CD4-positive, alpha-beta T cell treated with Interleukin-15 for 4 hours (primary cell): ENCODE measurements around the gene KRTAP5-3.
"Not testable (repeated sequence)": the region's sequence is repeated elsewhere in the genome, so short reads cannot be mapped to it uniquely, and the experiment has no call there.

Experiments
- DNase-seq: peaks from one replicate; pipeline ENCODE4 v3.0.0-alpha.2; 2020; ENCODE audit warnings: low spot score

KRTAP5-3 gene

DNA sequence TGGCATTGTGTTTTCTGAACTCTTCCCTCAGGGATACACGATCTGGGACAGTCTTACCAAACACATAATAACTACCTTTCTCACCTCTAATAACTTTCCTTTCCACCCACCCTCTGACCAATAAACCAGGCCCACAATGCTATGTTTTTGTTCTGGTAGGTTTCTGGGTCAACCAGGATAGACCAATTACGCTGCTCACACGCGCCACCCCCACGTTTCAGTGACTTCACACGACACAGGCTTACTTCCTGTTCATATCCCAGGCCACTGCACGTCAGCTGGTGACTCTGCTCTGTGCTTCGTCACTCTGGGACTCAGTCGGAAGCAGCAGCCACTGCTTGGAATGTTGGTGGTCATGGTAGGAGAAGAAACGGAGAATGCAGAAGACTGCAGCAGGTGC is 11.2 kb upstream of the KRTAP5-3 start:
- DNase-seq = peak; percentile 12

DNA sequence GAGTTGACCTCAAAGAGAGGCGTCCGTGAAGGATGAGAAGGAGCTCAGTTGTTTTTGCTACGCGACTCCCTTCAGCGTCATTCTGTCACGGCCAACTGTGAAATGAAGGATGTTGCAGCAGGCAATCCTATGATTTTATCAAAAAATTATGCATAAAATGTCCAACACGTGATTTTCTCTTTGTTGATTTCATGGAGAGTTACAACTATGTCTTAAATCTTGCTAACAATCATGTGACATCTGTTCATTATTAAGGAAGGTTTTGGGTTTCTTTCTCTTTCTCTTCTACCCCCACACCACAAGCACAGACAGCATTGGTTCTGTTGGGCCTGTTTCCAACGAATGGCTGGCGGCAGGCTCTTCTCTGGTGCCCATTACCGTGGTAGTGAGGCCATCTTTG is 10.0 kb upstream of the KRTAP5-3 start:
- no peak for DNase-seq

DNA sequence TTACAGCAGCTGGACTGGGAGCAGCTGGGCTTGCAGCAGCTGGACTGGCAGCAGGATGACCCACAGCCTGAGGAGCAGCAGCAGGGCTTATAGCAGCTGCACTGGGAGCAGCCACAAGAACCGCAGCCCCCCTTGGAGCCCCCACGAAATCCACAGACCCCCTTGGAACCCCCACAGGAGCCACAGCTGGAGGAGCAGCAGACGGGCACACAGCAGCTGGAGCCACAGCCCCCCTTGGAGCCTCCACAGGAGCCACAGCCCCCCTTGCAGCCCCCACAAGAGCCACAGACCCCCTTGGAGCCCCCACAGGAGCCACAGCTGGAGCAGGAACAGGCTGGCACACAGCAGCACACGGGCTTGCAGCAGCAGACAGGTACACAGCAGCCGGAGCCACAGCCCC is 362 bp downstream of the KRTAP5-3 start:
- DNase-seq = not testable (repeated sequence)

DNA sequence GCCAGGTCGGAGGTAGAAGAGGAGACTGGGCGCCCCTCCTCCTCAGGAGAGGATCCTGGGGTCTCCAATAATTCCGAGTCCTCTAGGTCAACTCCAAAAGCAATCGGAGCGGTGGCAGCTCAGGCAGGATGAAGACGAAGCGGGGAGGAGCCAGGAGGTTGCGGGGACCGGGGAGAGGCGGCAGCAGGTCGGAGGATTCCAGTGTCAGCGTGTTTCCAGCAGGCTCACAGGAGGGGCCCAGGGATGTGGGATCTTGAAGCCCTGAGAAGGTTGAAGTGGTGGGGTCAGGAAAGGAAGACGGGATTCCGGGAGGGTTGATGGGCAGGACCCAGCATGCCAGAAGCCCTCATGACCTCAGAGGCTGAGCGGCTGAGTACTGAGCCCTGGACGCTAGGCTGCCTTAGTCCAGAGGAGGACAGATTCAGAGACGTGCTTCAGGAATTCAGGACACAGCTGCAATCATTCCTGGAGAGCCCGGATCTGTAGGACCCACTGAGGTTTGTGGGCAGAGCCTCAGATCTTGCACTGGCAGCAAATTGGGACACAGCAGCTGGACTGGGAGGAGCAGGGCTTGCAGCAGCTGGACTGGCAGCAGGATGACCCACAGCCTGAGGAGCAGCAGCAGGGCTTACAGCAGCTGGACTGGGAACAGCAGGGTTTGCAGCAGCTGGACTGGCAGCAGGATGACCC is 962 bp downstream of the KRTAP5-3 start:
- not testable (repeated sequence) for DNase-seq

DNA sequence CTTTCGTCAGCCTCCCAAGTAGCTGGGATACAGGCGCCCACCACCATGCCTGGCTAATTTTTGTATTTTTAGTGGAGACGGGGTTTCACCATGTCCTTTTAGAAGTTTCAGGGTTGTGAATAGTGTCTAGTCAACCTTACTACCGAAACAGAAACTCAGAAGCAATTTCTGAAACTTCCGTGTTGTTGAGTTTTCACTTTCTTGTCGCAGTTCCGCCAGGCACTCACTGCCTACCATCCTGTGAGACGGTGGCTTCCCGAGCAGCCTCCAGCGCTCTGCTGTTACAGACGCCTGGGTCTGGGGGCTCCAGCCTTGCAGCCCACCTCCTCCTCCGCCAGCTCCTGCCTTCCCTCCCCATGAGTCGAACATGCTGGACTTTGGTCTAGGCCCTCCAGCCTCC is 2.3 kb downstream of the KRTAP5-3 start:
- peak; percentile 27 for DNase-seq

DNA sequence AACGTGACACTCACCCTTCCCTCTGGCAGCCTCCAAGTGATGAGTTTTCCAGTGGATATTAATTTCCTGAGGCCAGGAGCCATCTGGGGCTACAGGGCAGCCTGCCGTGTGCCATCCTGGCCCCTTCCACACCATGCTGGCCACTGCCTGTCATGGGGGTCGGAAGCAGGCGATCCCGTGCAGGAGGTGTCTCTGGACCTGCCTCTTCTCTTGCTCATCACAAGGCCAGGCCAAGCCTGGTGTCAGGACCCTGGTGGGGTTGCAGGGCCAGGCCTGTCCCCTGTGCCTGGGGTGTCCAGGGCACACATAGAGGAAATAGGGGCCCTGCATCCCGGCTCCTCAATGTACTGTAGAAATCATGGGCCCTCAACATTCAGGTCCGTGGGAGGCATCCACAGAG is 3.6 kb downstream of the KRTAP5-3 start:
- no peak for DNase-seq

DNA sequence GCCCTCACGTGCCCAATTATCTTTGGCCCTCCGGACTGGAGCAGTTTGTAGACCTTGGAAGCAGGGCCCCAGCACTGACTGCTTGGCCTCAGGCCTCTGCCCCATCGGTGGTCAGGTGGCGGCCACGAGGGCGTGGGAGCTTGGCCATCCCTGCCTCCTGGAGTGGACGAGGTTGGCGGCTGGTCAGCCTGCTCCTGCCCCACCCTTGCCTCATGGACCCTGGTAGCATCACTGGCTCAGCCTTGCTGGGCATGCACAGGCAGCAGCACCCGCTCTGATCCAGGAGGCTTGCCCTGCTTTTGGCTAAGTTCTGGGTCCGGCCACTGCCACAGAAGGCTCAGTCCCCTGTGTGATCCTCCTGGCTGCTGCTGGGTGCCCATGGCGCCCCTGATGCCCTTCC is 4.1 kb downstream of the KRTAP5-3 start:
- no peak for DNase-seq

DNA sequence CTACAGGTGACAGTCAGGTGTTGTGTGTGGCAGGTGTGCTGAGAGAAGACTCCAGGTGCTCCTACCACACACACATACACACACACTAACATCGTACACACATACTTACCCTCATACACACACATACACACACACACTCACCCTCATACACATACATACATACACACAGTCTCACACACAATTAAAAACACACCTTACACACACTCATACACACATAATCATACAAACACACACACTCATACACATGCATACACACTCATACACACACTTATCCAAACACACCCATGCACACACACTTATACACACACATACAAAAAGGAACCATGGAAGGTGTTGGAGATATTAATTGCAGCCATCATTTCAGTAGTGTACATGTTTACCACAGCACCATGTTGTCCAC is 4.6 kb downstream of the KRTAP5-3 start:
- DNase-seq = no peak

DNA sequence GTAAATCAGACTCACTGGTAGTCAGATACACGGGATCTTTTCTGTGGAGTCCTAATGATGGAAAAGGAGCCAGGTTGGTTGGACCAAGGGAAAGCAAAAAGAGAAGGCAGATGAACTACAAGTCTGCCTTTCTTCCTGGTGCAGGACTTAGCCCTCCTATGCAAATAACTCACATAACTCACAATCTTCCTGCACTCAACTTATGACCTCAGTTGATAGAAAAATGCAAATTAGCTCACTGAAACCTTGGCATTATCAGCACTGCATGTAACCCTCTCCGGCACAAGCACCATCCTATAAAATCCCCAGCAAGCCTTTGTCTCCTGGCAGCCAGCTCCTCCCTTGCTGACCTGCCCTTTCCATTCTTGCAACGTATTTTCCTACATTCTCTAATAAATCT is 6.6 kb downstream of the KRTAP5-3 start:
- not testable (repeated sequence) for DNase-seq

DNA sequence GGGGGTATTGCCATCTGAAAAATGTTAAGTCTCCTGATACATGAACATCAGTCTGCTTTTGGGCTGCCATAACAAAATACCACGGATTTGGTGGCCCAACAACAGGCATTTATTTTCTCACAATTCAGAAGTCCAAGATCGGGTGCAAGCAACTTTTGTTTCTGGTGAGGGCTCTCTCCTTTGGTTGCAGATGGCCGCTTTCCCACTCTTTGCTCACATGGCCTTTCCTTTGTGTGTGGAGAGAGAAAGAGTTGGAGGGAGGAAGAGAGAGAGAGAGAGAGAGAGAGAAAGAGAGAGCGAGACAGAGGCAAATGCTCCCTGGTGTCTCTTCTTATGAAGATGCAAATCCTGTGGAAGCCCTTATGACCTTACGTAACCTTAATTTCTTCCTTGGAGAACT is 7.6 kb downstream of the KRTAP5-3 start:
- no peak for DNase-seq

DNA sequence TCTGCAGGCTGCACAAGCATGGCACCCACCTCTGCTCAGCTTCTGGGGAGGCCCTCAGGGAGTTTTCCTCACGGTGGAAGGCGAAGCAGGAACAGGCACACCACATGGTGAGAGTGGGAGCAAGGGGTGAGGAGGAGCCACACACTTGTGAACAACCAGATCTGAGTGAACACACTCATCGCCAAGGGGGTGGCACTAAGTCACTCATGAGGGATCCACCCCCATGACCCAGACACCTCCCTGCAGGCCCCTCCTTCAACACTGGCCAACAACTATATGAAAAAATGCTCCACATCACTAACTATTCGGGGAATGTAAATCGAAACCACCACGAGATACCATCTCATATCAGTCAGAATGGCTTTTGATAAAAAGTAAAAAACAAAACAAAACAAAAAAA is 9.4 kb downstream of the KRTAP5-3 start:
- peak; percentile 30 for DNase-seq

DNA sequence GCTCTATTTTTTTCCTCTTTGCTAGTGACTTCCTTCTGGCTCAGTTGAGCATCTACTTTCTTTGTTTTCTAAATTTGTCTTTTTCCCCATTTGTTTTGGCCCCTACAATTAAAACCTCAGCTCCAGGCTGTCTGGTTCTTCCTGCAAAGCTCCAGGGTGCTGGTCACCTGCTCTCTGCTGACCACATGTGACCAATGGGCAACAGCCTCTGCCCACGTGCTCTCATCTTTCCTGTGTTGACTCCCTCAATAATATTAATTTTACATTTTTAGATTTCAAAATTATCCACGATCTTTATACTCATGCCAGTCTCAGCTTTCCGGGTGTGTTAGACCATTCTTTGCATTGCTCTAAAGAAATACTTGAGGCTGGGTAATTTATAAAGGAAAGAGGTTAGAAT is 9.9 kb downstream of the KRTAP5-3 start:
- not testable (repeated sequence) for DNase-seq

DNA sequence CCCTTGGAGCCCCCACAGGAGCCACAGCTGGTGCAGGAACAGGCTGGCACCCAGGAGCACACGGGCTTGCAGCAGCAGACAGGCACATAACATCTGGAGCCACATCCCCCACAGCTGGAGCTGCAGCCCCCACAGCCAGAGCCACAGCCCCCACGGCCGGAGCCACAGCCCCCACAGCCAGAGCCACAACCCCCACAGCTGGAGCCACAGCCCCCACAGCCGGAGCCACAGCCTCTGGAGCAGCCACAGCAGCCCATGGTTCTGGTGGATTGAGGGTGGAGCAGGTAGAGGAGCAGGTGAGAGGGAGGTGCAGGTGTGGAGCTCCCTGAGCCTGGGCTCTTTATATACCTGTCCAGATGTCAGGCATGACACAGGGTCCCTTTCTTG is 10.3 kb downstream of the KRTAP5-3 start, which contains the start of gene KRTAP5-2:
Gene KRTAP5-2 (minus strand): TSS at position 301 of the 387 bp plus-strand sequence. CDS start 44 bp downstream, at position 257.
- DNase-seq = no peak

DNA sequence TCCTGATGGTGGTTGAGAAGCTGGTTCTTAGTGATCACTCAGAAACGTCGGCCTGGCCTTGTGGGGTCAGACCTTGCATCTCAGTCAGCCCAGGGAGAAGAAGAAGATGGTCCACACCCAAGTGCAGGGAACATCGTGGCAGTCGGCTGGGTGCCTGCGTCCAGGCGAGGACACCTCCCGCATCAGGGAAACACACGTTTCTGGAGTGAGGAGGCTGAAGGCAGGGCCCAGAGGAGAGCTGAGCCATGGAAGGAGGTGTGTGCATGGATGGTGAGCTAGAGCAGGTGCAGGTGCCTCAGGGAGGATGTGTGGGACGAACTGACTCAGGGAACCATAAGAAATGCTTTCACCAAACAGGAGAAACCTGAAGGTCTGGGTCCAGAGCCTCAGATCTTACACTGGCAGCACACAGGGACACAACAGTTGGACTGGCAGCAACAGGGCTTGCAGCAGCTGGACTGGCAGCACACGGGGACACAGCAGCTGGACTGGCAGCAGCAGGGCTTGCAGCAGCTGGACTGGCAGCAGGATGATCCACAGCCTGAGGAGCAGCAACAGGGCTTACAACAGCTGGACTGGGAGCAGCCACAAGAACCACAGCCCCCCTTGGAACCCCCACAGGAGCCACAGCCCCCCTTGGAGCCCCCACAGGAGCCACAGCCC is 10.8 kb downstream of the KRTAP5-3 start:
- DNase-seq = no peak

DNA sequence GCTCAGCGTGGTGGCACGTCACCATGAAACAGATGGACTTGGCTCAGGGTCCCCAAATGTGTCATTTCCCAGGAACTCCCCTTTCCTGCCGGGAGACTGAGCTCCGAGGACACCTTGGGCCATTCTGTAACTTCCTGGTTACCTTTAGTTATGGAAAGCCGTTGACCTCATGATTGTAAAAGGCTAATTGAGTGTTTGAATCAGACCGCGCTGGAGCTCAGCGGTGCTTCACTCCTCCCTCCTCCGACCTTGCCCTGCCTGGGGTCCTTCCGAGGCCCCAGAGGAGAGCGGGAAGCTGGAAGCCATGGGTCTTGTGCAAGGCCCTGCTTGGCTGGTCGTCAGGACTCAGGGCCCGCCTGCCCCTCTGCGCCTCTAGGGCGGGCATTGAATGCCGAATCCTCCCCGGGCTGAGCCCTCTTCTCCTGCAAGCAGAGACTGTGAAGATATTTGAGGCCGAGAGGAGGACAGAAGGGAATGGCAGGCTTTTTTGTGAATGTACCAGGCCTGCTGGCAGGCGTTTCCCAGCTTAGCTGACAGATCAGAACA is 11.6 kb downstream of the KRTAP5-3 start:
- not testable (repeated sequence) for DNase-seq

DNA sequence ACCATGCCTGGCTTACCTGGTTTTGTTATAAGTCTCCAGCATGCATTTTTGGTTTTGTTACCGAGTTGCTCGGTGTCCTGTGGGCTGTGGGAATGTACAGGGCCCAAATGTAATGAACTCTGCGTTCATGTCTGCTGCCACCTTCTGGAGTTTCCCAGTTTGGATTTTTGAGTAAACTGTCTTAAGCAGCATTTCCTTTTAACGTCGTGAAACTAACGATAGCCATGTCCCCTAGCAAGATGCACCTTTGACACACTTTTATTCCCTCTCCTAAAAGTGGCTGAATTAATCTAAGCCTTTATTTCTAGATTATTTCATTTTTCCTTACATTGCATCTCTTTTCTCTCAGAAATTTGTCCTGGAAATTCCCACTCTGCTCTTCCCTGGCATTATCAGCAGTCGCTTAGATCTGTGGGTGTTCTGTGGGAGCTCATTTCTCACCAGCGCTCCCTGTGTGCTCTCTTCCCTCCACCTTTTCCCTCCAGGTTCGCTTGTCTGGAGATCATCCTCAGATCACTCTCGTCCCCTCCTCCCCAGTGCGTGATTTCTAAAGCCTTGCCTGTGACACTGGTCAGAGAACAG is 12.2 kb downstream of the KRTAP5-3 start:
- DNase-seq = not testable (repeated sequence)

DNA sequence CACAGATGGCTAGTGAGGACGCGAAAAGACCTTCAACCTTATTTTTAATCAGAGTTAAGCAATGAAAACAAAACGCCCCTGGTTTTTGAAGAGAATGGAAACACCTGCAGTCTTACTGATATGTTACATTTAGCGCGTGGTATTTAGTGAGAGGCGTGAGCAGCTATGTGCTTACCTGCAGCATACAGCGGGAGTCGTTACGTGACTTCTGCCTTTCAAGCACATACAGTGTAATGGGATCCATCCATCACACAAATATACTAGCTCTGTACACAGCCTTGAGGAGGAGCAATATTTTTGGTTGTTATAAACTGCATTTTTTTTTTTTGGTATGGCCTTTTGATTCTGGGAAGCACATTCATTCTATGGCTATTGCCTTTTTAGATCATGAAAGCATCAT is 15.6 kb downstream of the KRTAP5-3 start:
- DNase-seq = no peak

DNA sequence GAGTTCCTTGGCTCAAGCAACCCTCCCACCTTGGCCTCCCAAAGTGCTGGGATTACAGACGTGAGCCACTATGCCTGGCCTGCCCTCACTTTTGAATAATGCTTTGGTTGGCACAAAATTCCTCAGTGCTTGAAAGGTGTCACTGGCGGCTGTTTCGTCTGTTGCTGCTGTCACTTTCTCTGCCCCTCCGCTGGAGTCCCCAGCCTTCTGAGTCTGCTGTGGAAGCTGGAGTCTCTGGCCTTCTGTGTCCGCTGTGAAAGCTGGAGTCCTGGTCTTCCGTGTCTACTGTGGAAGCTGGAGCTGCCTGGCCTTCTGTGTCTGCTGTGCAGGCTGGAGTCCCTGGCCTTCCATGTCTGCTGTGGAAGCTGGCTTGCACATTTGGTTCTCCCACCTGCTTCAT is 18.3 kb downstream of the KRTAP5-3 start:
- DNase-seq = no peak

DNA sequence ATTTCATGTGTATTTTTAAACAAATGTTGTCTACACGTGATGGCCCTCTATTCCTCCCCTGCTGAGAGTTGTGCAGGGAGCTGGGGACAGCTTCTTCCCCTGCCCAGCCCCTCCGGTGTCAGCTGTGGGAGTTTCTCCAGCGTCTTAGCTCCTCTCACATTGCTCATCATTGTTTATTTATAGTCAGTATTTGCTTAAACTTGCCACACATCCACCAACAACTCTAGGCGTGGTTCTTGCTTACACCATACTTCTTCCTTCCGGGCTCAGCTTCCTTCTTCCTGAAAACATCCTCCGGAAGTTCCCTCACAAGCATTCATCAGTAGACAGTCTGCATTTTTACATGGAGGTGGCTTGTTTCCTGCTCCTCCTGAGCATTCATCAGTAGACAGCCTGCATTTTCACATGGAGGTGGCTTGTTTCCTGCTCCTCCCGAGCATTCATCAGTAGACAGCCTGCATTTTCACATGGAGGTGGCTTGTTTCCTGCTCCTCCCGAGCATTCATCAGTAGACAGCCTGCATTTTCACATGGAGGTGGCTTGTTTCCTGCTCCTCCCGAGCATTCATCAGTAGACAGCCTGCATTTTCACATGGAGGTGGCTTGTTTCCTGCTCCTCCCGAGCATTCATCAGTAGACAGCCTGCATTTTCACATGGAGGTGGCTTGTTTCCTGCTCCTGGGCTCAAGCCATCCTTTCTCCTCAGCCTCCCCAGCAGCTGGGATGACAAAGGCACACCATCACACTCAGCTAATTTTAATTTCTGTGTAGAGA is 18.9 kb downstream of the KRTAP5-3 start:
- DNase-seq = peak; percentile 54

DNA sequence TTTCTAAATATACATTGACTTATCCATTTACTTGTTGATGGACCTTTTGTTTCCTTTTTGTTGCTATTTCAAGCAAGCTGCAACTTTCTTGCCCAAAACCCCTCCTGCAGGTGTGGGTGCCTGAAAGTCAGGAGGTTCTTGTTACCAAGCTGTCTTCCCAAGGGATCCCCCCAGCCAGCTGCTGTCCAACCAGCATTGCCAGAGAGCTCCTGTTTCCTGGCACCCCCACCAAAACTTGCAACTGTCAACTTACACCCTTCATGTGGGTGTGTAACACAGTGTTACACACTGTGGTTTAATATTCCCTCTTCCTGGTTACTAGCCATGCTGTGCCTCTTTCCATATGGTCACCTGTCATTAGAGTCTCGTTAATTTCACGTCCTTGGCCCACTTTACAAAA is 21.6 kb downstream of the KRTAP5-3 start:
- DNase-seq = no peak

DNA sequence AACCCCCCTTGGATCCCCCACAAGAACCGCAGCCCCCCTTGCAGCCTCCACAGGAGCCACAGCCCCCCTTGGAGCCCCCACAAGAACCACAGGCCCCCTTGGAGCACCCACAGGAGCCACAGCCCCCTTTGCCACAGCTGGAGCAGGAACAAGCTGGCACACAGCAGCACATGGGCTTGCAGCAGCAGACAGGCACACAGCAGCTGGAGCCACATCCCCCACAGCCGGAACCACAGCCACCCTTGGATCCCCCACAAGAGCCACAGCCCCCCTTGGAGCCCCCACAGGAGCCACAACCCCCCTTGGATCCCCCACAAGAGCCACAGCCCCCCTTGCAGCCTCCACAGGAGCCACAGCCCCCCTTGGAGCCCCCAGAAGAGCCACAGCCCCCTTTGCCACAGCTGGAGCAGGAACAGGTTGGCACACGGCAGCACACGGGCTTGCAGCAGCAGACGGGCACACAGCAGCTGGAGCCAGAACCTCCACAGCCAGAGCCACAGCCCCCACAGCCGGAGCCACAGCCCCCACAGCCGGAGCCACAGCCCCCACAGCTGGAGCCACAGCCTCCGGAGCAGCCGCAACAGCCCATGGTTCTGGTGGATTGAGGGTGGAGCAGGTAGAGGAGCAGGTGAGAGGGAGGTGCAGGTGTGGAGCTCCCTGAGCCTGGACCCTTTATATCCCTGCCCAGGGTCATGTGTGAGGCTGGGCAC is 23.4 kb downstream of the KRTAP5-3 start, which contains the start of gene KRTAP5-1:
Gene KRTAP5-1 (minus strand): TSS at position 623 of the 710 bp plus-strand sequence. CDS start 34 bp downstream, at position 589.
- not testable (repeated sequence) for DNase-seq
